ENCODE measurements around the gene RAPSN. TPM values are rescaled to one million over a fixed set of nuclear protein-coding genes. Genes with fewer than 3 reads are reported as not detected.

The RAPSN gene
- polyA plus RNA-seq, 4 donors, result 0.14 to 0.31 (median 0.21) TPM

- DNase-seq (ENCODE audit: low read depth in 4 of 4, low spot score in 3 of 4), result no peak
Observed at GRCh38 chr11:47391711-47392432, 57.1 kb downstream of the RAPSN start.

- no peak for DNase-seq (ENCODE audit: low read depth in 4 of 4, low spot score in 3 of 4)
Observed at GRCh38 chr11:47391077-47391583, 57.8 kb downstream of the RAPSN start.

GRCh38 chr11:47390422-47390760 is 58.5 kb downstream of the RAPSN start:
- no peak for DNase-seq (ENCODE audit: low read depth in 4 of 4, low spot score in 3 of 4)

- DNase-seq (ENCODE audit: low read depth in 4 of 4, low spot score in 3 of 4), result no peak
Observed at GRCh38 chr11:47389577-47390421, 59.1 kb downstream of the RAPSN start.

GRCh38 chr11:47388697-47389576 is 60.0 kb downstream of the RAPSN start:
- DNase-seq (ENCODE audit: low read depth in 4 of 4, low spot score in 3 of 4), result no peak

GRCh38 chr11:47387944-47388696 is 60.8 kb downstream of the RAPSN start:
- DNase-seq (ENCODE audit: low read depth in 4 of 4, low spot score in 3 of 4), result no peak

Other genes starting within 250 kb of the RAPSN start
- 10 to 100 TPM; 19.6 to 21.9 (median 21.5) TPM for gene DDB2, start 234.2 kb downstream of the RAPSN start, polyA plus RNA-seq (ENCODE audit: insufficient read length in 4 of 4)
- 10 to 100 TPM; 50.8 to 61.4 (median 56.5) TPM for gene ACP2, start 200.3 kb downstream of the RAPSN start, polyA plus RNA-seq (ENCODE audit: insufficient read length in 4 of 4)
- 10 to 100 TPM; 41.2 to 42.0 (median 41.8) TPM for gene NR1H3, start 191.1 kb downstream of the RAPSN start, polyA plus RNA-seq (ENCODE audit: insufficient read length in 4 of 4)
- 10 to 100 TPM; 34.5 to 51.2 (median 39.9) TPM for gene MADD, start 179.0 kb downstream of the RAPSN start, polyA plus RNA-seq (ENCODE audit: insufficient read length in 4 of 4)
- under 1 TPM; 0.04 to 0.13 (median 0.11) TPM for gene MYBPC3, start 96.4 kb downstream of the RAPSN start, polyA plus RNA-seq (ENCODE audit: insufficient read length in 4 of 4)
- 1 to 10 TPM; 2.7 to 3.7 (median 3.4) TPM for gene SPI1, start 70.6 kb downstream of the RAPSN start, polyA plus RNA-seq (ENCODE audit: insufficient read length in 4 of 4)
- 10 to 100 TPM; 47.0 to 73.0 (median 53.9) TPM for gene SLC39A13, start 40.5 kb downstream of the RAPSN start, polyA plus RNA-seq (ENCODE audit: insufficient read length in 4 of 4)
- 100 to 1,000 TPM; 146 to 162 (median 150) TPM for gene PSMC3, start 22.7 kb downstream of the RAPSN start, polyA plus RNA-seq (ENCODE audit: insufficient read length in 4 of 4)
- gene CELF1, start 104.0 kb upstream of the RAPSN start, polyA plus RNA-seq (ENCODE audit: insufficient read length in 4 of 4), result 100 to 1,000 TPM in 2 of 4 donors, 10 to 100 TPM in 2; 88.1 to 109 (median 104) TPM
- gene PTPMT1, start 116.5 kb upstream of the RAPSN start, polyA plus RNA-seq (ENCODE audit: insufficient read length in 4 of 4), result 10 to 100 TPM; 50.1 to 59.8 (median 57.8) TPM
- gene KBTBD4, start 129.8 kb upstream of the RAPSN start, polyA plus RNA-seq (ENCODE audit: insufficient read length in 4 of 4), result 10 to 100 TPM; 26.1 to 27.5 (median 26.5) TPM
- 100 to 1,000 TPM; 146 to 149 (median 148) TPM for gene NDUFS3, start 129.9 kb upstream of the RAPSN start, polyA plus RNA-seq (ENCODE audit: insufficient read length in 4 of 4)
- under 1 TPM; 0.19 to 0.40 (median 0.26) TPM for gene FAM180B, start 137.5 kb upstream of the RAPSN start, polyA plus RNA-seq (ENCODE audit: insufficient read length in 4 of 4)
- 10 to 100 TPM in 1 of 4 donors, 1 to 10 TPM in 3; 5.4 to 12.0 (median 6.1) TPM for gene C1QTNF4, start 145.3 kb upstream of the RAPSN start, polyA plus RNA-seq (ENCODE audit: insufficient read length in 4 of 4)
- gene MTCH2, start 193.4 kb upstream of the RAPSN start, polyA plus RNA-seq (ENCODE audit: insufficient read length in 4 of 4), result 100 to 1,000 TPM; 120 to 135 (median 126) TPM

Measured in right renal pelvis (tissue), 4 donors.